Inferior parietal cortex (tissue), 1 donor: ENCODE data around the gene PRKAG1.
A peak's percentile ranks its signal among the peaks of the same experiment; 100 is the strongest.
"Not testable (repeated sequence)": the region's sequence is repeated elsewhere in the genome, so short reads cannot be mapped to it uniquely, and the experiment has no call there.

Source experiments
- DNase-seq: peaks from one replicate; pipeline ENCODE4 v3.0.0-alpha.2; 2016; ENCODE audit errors: extremely low spot score

The PRKAG1 gene

DNA sequence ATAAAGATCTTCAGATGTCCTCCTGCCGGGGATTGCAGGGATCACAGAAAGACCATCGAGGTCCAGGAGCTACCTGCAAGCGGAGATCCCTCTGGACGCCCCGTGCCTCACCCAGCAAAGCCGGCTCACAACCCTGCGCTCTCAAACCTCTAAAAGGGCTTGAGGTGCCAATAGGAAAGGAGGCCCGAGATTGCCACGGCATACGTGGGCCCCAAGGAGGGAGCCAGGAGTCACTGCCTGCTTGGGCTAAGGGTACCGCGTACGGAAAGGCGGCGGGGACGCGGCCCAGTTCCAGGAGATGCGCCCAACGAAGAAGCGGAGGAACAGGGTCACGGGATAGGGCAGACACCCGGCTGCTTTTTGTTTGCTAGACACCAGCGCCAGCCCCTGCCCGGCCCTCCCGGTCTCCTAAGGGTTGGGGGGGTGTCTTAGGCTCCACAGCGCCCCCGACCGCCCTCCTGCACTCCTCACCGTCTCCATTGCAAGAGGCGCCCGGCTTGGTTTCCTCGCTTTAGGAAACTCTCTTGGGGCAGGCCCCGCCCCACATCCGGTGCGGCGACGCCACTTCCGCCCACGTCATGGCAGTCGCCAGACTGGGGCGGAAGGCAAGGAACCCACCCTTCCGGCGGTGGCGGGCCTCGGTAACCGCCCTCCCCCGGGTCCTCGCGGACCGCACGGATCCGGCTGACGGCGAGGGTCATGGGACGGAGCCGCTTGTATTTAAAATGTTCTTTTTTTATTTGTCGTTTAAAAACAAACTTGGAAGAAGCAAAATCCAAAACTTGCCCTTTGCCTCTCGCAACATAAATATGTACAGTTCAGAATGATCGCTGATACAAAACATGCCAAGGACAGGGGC lies at the start of gene PRKAG1:
TSS of gene PRKAG1 (minus strand) at position 516 of the 859 bp plus-strand sequence. CDS start at position 480, 36 bp downstream.
- peak; percentile 97 for DNase-seq

DNA sequence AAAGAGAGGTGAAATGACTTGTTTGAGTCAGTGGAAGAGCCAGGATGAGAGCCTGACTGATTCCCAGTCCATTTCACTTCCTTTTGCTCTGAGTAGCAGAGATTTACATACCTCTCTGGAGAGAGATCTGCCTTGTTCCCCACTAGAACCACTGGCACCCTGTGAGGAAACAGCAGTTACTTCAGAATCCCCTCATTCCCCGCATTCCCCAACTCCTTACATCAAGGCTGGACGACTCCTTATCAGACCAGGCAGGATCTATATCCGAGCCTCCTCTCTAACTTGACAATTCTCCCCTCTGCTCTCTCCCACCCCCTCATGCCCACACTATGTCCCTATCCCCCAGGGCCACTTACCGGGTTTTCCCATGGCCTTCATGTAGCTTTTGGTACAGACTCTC lies 47.5 kb upstream of the PRKAG1 start:
- no peak for DNase-seq

DNA sequence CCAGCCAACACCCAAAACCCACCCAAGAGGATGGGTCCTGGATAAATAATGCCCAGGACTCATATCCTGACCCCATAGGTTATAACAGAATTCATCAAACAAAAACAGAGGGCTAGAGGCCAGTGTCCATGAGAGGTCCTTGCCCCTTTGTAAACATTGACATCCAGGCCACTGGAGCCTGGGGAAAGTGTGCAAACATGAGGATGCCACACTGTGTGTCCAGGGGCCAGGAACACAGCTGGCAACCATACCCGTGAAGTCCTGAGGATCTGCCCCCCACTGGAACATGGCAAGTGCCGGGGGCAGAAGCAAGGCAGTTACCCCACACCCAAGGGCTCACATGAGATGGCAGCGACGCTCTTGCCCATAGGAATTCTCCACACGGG lies 46.2 kb upstream of the PRKAG1 start:
- no peak for DNase-seq

DNA sequence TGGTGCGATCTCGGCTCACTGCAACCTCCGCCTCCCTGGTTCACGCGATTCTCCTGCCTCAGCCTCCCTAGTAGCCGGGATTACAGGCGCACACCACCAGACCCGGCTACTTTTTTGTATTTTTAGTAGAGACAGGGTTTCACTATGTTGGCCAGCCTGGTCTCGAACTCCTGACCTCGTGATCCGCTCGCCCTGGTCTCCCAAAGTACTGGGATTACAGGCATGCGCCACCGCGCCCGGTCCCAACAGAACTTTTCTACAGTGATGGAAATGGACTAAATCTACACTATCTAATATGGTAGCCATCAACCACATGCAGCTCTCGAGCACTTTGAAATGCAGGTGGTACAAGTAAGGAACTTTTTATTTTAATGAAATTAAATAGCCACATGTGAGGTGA lies 43.3 kb upstream of the PRKAG1 start:
- DNase-seq, result not testable (repeated sequence)

DNA sequence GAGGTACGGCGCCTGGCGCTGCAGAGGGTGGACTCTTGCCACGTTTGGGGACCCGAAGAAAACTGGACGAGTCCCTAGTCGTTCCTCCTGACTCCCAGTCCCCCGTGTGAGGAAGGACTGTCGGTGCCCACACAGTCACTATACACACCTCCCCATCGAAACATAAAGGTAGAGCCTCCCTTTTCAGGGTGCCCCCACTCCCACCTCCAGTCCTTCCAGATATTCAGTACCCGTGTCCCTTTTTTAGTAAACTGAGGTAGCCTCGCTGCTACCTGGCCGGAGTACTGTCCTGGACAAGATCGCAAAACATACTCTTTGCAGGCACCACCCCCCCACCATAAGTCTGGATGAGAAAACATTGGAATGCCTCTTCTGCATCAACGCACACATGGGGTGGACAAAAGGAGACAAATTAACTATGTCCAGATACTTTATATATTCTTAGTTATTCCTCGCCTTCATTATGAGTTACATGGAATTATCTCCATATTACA lies 42.6 kb upstream of the PRKAG1 start:
- no peak for DNase-seq

DNA sequence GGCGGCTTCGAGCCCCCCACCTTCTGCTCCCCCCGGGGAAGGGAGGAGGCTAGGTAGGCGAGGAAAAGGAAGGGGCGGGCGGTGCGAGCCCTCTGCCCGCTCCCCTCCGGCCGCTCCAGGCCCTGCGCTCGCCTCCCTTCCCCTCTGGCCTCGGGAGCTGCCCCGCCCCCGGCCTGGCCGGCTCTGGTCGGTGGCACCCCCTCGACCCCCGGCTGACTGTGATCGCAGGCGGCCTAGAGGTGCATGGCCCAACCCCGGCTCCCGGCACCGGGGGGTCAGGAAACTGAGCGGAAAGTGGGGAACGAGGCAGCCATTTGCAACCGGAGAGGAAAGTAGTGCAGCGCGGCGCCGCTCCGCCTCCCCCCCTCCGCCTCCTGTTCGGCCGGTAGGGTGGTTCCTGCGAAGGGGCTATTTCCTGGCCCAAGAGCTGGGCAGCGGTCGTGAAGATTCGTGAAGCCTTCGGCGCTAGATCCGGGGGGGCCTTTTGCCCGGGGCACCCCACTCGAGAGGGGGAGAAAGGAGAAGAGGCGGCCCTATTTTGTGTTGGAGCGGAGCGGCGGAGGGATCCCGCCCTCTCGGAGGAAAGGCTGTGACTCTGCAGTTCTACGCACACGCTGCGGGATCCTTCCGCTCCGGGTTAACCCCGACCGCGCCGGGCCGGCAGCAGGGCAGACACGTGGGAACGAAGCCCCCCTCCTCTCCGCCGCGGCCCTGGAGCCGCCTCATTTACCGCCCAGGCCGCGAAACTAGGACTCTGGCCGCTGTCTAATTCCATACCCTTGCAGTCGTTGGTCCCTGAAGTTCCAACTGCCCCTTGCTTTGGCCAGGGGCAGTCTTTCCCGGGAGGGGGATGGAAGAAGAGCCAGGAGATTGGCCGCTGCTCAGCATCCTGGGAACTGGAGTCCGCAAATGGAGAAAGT lies 41.9 kb upstream of the PRKAG1 start, which contains the start of gene KMT2D:
TSS of gene KMT2D (minus strand) at position 558 of the 920 bp plus-strand sequence. CDS start 5,470 bp downstream, outside the sequence.
- peak; percentile 93 for DNase-seq

DNA sequence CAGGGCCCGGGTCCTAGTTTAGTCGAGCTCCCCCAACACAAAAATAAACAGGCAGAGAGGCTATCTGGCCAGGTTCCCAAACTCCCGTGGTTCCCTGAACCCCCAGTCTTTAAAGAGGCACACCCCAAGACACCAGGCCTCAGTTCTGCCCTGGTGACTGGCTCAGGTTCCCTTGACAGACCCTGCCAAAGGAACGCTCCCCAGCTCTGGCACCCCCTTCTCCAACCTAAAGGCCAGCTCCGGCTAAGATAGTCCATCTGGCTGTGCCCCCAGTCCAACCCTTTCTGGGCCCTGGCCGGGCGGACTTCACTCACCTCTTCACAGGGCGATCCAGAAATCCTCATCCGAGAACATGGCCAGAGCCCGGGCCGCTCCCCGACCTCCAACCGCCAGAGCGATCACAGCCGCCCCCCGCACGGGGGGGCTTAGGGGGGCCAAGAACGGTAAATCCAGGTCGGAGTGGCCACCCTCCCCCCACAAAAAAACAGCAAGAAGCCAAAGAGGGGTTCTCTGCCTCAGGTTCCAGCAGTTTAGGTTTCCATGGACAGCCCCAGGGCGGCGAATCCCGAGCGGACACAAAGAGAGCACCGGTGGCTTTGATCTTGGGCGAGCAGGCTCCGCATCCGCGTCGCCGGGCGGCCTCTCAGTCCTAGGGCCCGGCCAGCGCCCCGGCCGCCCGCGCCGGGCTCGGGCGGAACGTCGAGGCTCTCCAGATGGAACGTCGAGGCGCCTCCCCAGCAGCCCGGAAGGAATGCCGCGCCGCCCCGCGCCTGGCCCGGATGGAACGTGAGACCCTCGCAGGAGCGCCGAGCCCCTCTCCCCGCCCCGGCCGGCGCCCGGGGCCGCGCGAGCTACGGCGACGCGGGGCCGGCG lies 41.0 kb upstream of the PRKAG1 start:
- DNase-seq, result no peak

DNA sequence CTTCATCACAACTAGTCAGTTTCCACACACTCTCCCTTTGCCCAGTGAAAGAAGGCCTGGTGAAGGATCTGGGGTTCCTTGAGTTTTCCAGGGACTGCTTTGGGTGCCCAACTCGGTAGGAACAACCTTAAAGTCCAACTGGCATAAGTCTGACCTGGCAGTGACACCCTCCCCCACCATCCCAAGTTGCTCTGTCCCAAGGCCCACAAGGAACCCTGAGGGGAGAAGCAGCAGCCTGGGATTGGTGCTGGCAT lies 40.4 kb upstream of the PRKAG1 start:
- no peak for DNase-seq

DNA sequence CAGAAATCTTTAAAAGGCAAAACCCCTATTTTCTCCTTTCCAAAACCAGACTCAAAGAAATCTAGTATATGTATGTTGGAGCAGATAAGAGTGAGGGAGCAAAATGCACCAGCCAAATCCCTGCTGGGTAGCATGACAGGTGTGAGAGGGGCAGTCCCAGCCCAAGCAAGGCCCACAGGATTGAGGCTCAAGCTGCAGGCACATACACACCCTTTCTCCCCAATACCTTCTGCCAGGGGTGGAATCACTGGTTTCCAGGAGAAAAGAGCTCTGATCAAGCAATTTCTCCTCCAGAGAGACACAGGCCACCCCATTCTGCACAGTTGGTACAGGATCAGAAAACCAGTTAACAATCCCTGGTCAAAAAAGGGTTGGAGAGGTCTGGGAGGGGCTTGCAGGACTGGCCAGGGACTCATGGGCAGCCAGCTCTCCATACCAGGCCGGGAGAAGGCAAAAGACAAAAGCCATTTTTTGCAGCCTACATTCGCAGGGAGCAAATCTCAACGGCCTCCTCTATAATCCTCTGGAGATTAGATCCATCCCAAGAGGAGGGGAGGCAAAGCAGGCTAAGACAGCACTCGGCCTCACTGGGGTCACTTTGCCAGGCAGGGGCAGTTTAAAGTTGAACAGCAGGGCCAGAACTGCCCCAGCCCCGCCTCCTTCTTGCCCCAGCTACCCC lies 39.9 kb upstream of the PRKAG1 start:
- DNase-seq, result no peak

DNA sequence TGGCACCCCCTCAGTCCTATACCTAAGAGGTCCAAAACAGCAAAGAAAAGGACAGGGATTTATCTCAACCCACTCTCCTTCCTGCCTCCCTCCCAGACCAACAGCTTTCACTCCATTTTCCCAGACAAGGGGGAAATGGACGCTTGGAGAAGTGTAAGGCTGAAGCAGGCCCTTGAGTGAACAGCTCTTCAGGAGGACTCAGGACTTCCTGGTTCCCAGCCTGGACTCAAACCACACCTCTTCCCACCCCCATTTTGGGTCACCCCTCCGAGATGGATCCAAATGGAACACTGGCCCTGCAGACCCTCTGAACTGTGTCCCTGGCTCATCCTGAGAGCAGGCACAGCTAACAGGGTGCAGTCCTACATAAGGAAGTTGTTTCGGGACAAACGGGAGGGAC lies 39.3 kb upstream of the PRKAG1 start:
- no peak for DNase-seq

DNA sequence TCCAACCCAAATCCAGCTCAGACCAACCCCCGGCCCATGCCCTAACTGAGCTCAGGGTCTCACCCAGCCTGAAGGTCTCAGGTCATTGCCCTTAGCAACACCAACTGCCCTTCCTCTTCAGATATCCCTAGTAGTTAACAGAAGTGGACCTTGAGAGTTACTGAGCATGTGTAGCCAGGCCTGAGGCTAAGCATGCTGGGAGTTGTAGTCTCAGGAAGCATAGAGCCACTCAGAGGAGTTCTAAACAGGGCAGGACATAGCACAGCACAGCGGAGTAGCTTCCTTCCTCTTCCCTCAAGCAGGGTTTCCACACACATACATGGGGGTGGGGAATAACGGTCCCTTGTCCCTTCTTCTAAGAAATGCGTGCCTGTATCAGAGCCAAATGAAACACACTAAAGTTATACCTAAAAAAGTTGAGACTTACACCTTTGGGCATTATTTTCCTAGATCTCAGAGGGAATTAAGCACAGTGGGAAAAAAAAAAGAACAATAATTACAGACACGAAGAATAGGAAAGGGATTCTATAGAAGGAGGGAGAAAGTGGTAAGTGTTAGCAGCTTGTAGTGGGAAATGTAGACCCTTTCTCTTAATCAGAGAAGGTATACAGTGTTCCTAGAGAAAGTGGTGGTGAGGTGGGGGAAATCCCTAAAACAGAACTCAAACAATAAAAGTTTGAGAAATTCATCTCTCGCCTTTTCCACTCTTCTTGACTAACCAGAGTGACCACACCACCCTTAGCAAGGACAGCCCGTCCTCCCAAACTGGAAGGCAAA lies 37.6 kb upstream of the PRKAG1 start:
- peak; percentile 73 for DNase-seq

DNA sequence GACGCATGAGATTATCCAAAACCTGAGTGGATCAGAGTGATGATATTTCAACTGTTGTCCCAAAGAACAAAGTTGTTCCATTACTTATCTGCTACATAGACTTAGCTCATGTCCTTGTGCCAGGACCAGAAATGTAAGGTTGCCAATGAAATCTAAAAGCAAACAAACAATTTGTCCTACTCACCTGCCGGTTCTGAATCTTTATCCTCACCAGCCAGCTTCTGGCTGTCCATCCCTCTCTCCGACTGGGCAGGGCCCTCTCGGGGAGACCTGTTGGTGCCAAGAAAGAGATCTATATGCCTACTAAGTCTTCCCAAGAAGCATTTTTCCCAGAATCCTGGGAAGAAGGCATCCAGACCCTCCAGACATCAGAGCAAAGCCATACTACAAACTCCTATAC lies 36.5 kb upstream of the PRKAG1 start:
- no peak for DNase-seq

DNA sequence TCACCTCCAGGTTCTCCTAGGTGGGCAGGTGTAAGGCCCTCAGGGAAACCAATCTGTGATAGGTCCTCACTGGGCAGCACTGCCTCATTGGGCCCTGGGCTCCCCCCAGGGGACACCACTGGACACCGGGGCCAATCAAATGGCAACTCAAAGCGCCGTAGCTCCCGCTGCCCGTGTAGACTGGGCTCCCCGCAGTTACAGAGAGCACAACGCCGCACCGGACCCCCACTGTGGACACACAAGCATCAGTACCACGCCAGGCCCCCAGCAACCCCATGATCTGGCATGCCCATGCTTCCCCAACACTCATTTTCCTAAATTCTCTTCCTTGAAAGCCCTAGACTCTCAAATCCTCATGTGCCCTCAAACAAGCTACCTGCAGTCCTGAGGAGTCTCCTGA lies 35.9 kb upstream of the PRKAG1 start:
- DNase-seq, result no peak

DNA sequence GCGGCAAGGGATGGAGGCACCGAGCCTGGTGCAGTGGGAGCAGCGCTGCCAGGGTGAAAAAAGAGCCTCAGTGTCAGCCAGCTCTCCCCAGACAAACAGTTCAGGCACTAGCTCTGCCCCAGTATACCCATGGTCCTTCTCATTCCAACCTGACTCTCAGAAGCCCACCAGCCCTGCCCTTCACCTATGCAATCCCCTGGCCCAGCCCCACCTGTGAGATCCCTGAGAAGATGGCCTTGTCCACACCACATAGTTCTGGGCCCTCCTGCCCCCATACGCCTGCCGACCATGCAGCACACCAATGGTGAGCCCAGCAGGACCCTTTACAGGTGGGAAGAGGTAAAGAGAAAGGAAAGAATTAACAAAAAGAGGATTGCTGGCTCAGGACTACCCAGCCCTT lies 35.5 kb upstream of the PRKAG1 start:
- no peak for DNase-seq

DNA sequence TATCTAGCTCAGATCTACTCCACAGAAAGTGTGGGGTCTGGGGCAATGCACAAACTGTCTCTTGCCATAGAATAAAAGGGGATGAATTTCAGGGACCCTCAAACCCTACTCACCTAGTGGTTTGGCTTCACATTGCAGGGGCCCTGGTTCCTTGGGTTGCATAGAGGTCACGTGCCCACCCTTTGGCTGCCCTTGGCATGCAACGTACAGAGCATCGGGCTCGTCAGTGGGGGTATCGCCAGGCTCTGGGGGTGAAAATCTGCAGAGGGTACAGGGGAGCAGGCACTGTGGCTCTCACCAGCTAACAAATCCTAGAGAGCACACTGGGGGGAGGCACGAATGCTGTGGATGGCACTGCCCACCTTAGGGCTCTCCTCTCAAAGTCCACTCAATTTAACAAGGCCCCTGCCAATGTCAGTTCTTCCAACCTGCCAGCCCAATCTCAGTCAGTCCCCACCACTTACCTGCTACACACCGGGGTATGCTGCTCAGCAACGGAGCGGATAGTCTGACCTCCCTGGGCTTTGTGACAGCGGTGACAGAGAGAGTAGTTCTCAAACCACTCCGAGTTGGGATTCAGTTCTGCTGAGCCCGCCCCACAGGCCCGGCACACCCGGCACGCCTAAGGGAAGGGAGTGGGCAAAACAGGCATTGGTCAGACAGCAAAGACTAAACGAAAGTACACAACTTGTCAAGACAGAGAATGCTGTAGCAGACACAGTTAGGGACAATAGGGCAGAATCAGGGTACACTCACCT lies 34.1 kb upstream of the PRKAG1 start:
- no peak for DNase-seq

DNA sequence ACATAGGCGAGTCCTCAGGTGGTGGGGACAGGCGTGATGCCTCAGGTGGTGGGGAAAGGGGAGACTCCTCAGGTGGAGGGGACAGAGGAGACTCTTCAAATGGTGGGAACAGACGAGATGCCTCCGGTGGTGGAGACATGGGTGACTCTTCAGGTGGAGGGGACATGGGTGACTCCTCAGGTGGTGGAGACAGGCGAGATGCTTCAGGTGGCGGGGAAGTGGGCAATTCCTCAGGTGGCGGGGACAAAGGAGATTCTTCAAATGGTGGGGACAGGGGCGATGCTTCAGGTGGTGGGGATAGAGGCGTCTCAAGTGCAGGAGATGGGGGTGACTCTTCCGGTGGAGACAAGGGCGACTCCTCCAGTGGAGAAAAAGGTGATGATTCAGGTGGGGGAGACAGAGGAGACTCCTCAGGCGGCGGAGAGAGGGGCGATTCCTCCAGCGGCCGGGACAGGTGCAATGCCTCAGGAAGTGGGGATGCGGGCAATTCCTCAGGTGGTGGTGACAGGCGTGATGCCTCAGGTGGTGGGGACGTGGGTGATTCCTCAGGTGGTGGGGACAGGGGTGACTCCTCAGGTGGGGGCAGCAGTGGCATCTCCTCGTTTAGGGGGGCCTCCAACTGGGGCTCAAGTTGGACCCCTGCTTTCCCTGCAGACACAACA lies 33.3 kb upstream of the PRKAG1 start:
- no peak for DNase-seq

DNA sequence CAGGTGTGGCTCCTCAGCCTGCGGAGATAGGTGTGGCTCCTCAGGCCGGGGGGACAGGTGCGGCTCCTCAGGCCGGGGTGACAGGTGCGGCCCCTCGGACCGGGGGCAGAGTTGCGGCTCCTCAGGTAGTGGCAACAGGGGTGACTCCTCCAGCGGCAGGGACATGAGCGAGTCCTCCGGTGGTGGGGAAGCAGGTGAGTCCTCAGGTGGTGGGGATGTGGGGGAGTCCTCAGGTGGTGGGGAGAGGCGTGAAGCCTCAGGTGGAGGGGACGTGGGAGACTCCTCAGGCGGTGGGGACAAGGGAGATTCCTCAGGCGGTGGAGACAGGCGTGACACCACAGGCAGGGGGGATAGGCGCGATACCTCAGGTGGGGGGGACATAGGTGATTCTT lies 32.8 kb upstream of the PRKAG1 start:
- no peak for DNase-seq

DNA sequence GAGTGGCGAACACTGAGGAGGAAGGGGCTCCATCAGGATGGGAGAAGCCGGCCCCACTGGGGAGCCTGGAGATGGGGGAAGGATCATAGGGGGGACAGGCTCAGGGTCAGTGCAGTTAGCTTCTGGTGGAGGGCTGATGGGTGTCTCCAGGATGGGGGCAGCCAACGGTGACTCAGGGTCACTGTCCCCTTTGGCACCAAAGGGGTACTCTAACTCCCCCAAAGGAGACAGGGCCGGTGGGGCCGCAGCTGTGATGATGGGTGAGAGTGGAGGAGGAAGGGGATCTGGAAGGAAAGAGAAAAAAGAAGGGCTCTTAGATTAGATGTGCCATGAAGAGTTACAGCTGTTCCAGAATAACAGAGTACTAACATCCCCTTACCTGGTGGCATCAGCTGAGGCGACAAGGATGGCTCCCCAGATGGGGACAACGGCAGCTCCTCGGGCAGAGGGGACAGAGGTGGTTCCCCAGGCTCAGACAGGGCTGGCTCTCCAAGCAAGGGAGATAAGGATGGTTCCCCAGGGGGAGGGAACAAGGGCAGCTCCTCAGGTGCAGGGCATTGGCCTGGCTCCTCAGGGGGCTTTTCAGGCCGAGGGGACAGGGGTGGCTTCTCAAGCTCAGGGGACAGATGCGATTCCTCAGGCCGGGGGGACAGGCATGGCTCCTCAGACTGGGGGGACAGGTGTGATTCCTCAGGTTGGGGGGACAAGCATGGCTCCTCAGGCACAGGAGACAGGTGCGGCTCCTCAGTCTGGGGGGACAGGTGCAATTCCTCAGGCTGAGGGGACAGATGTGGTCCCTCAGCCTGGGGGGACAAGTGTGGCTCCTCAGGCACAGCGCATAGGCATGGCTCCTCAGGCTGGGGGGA lies 32.2 kb upstream of the PRKAG1 start:
- no peak for DNase-seq
